Measurements from ENCODE around the gene RBKS. TPM values are rescaled to one million over a fixed set of nuclear protein-coding genes. Genes with fewer than 3 reads are reported as not detected.

Gene RBKS
- total RNA-seq: 10.3 TPM
- 28.7 TPM for polyA plus RNA-seq (ENCODE audit: insufficient read depth, low read depth, low replicate concordance)
- long read RNA-seq, donor 1, transcript RBKS-201 (8 exons, 1,973 nt): major isoform, 5 of 5 reads
- long read RNA-seq, donor 1, partial matches to known transcripts: 0 of 5 reads
- long read RNA-seq, donor 1, other reads (novel, unspliced or antisense): 0 of 5 reads
- long read RNA-seq, donor 2, partial matches to known transcripts: 9 of 11 reads
- long read RNA-seq, donor 2, other reads (novel, unspliced or antisense): 0 of 11 reads
- long read RNA-seq, donor 3, transcript RBKS-201 (8 exons, 1,973 nt): major isoform, 6 of 15 reads
- long read RNA-seq, donor 3, partial matches to known transcripts: 9 of 15 reads
- long read RNA-seq, donor 3, other reads (novel, unspliced or antisense): 0 of 15 reads
- long read RNA-seq, donor 4, transcript RBKS-201 (8 exons, 1,973 nt): major isoform, 5 of 5 reads
- long read RNA-seq, donor 4, partial matches to known transcripts: 0 of 5 reads
- long read RNA-seq, donor 4, other reads (novel, unspliced or antisense): 0 of 5 reads
- long read RNA-seq, donor 5: 0 reads
- long read RNA-seq, donor 6, partial matches to known transcripts: 9 of 13 reads
- long read RNA-seq, donor 6, other reads (novel, unspliced or antisense): 0 of 13 reads
- long read RNA-seq, donor 7, transcript RBKS-201 (8 exons, 1,973 nt): major isoform, 7 of 14 reads
- long read RNA-seq, donor 7, partial matches to known transcripts: 0 of 14 reads
- long read RNA-seq, donor 7, other reads (novel, unspliced or antisense): 7 of 14 reads
- long read RNA-seq, donor 8, partial matches to known transcripts: 0 of 2 reads
- long read RNA-seq, donor 8, other reads (novel, unspliced or antisense): 0 of 2 reads
- long read RNA-seq, donor 9, transcript RBKS-201 (8 exons, 1,973 nt): major isoform, 5 of 5 reads
- long read RNA-seq, donor 9, partial matches to known transcripts: 0 of 5 reads
- long read RNA-seq, donor 9, other reads (novel, unspliced or antisense): 0 of 5 reads
- long read RNA-seq, donor 10, partial matches to known transcripts: 6 of 10 reads
- long read RNA-seq, donor 10, other reads (novel, unspliced or antisense): 0 of 10 reads

DNA sequence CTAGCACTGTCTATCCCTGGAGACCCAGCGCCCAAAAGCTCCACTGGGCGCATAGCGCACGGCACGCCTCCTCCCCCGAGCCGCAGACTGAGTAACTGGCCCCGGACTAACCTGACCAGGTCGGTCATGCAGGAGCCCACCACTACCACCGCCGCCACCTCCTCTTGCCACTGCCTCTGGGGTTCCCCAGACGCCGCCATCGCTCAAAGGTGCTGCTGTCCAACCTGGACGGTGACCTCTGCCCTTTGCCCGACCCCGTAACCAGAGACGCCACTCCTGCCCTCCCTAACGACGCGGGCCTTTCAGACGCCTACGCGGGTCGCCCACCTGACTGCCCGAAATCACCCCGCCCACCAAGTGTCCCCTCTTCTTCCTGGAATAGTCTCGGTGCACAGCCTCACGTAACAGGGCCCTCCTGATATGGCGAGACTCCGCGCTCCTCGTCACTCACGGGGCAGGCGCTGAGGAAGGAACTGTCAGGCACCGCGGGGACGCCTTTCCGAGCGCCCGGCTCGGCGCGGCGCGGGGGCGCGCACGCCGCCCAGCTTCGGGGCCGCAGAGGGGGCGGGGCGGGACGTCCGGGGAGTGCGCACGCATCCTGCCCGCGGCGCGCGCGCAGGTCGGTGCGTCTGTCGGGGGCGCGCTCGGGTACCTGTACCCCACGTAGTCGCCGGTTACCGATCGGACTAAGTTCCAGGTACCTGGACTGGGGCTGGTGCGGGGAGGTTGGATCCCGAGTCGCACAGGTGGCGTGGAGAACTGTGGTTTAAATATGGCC is at the start of gene RBKS, which contains the start of gene BABAM2:
RBKS (minus strand) TSS at position 242 of the 778 bp plus-strand sequence; CDS start at position 200, 42 bp downstream.
BABAM2 (plus strand) TSS at position 584 of the 778 bp plus-strand sequence. CDS start 3,828 bp downstream, outside the sequence.
- H3K9ac ChIP-seq (ENCODE audit: low read length in 3 of 3): peak within 1 kb of the TSS; percentile 87 to 95 (median 91)
- no peaks in the 10 kb centered on the region for H3K27me3 ChIP-seq (ENCODE audit: control insufficient read depth, insufficient read depth, low read length)
- FAIRE-seq (no peak), DNase-seq (peak; percentile 90 to 96 (median 94))
- TF ChIP-seq CTCF (IDR thresholded peaks at IDR 0.05; ENCODE audit: borderline replicate concordance, extremely low read depth, insufficient read depth): no peak
- intact Hi-C loops (cut with DNase I): no loop called here
- peak within 1 kb of the TSS; percentile 96 to 99 for H3K27ac ChIP-seq (ENCODE audit: low read depth in 2 of 2, low read length in 2 of 2)
- peak within 1 kb of the TSS; percentile 82 to 91 (median 87) for H3K4me3 ChIP-seq (ENCODE audit: low read length in 3 of 3)
- no peaks in the 10 kb centered on the region for H3K9me3 ChIP-seq (ENCODE audit: control insufficient read depth in 2 of 3, insufficient read depth in 1 of 3, low read length in 3 of 3)
- peaks cover 0 to 11% (median 0%) of the 10 kb centered on the region in 3 donors for H3K4me1 ChIP-seq (ENCODE audit: control insufficient read depth in 2 of 3, insufficient read depth in 2 of 3, low read depth in 1 of 3, low read length in 3 of 3)
- H3K36me3 ChIP-seq (ENCODE audit: control insufficient read depth in 2 of 3, insufficient read depth in 3 of 3, low read length in 3 of 3): peaks cover 0 to 4% (median 0%) of the 10 kb centered on the region in 3 donors

DNA sequence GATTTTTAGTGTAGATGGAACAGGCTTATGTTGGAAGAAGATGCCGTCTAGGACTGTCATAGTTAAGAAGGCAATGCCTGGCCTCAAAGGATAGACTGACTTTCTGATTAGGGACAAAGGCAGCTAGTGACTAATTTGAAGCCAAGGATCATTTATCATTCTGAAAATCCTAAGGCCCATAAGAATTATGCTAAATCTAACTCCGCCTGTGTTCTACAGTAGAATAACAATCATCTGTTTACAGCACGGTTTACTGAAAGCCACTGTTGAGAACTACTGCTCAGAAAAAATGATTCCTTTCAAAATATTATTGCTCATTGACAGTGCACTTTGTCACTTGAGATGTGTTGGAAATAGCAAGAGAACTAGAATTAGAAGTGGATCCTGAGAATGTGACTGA is 44.8 kb upstream of the RBKS start:
- no peaks in the 10 kb centered on the region for H3K27me3 ChIP-seq (ENCODE audit: control insufficient read depth, insufficient read depth, low read length)
- no peak overlapping the region for H3K4me3 ChIP-seq (ENCODE audit: low read length in 3 of 3)
- no peak for DNase-seq
- H3K9ac ChIP-seq (ENCODE audit: low read length in 3 of 3): no peak overlapping the region
- no peak for FAIRE-seq
- peaks cover 0 to 14% (median 3%) of the 10 kb centered on the region in 3 donors for H3K4me1 ChIP-seq (ENCODE audit: control insufficient read depth in 2 of 3, insufficient read depth in 2 of 3, low read depth in 1 of 3, low read length in 3 of 3)
- intact Hi-C loops (cut with DNase I): no loop called here
- no peaks in the 10 kb centered on the region for H3K36me3 ChIP-seq (ENCODE audit: control insufficient read depth in 2 of 3, insufficient read depth in 3 of 3, low read length in 3 of 3)
- H3K27ac ChIP-seq (ENCODE audit: low read depth in 2 of 2, low read length in 2 of 2): no peak overlapping the region
- H3K9me3 ChIP-seq (ENCODE audit: control insufficient read depth in 2 of 3, insufficient read depth in 1 of 3, low read length in 3 of 3): no peaks in the 10 kb centered on the region
- no peak for TF ChIP-seq CTCF (IDR thresholded peaks at IDR 0.05; ENCODE audit: borderline replicate concordance, extremely low read depth, insufficient read depth)

GRCh38 chr2:27932396-27932795 is 42.2 kb upstream of the RBKS start:
- Histone ChIP-seq H3K9ac (ENCODE audit: low read length in 3 of 3) (no peak overlapping the region), H3K4me1 (ENCODE audit: control insufficient read depth in 2 of 3, insufficient read depth in 2 of 3, low read depth in 1 of 3, low read length in 3 of 3) (peaks cover 0 to 17% (median 3%) of the 10 kb centered on the region in 3 donors), H3K4me3 (ENCODE audit: low read length in 3 of 3) (no peak overlapping the region), H3K9me3 (ENCODE audit: control insufficient read depth in 2 of 3, insufficient read depth in 1 of 3, low read length in 3 of 3) (no peaks in the 10 kb centered on the region), H3K27me3 (ENCODE audit: control insufficient read depth, insufficient read depth, low read length) (no peaks in the 10 kb centered on the region), H3K27ac (ENCODE audit: low read depth in 2 of 2, low read length in 2 of 2) (peak overlapping the region in 1 of 2 donors; percentile 26), H3K36me3 (ENCODE audit: control insufficient read depth in 2 of 3, insufficient read depth in 3 of 3, low read length in 3 of 3) (no peaks in the 10 kb centered on the region)
- no peak for TF ChIP-seq CTCF (IDR thresholded peaks at IDR 0.05; ENCODE audit: borderline replicate concordance, extremely low read depth, insufficient read depth)
- intact Hi-C loops (cut with DNase I): no loop called here
- DNase-seq (no peak), FAIRE-seq (peak; percentile 52)

All from kidney (tissue), 22 donors.